Aorta (tissue), 5 donors: ENCODE measurements around the gene TBC1D9. TPM values are rescaled to one million over a fixed set of nuclear protein-coding genes. Genes with fewer than 3 reads are reported as not detected.
A peak's percentile ranks its signal among the peaks of the same experiment; 100 is the strongest.

Experiments used
- ATAC-seq: fragments of 200-7000 bp; cut with Tn5 transposase; one replicate; pipeline ENCODE4 v1.9.1; 2022; ENCODE audit warnings: moderate library complexity; ENCODE audit not compliant: low FRiP score
- DNase-seq, 2 donors: peaks; one replicate each; pipeline ENCODE4 v3.0.0-alpha.2; 2020
- H3K27ac ChIP-seq, 2 donors: one replicate each; pipeline ENCODE4 v1.5.1; 2013; ENCODE audit warnings: low read length in 2 of 2, mild to moderate bottlenecking in 2 of 2, moderate library complexity in 2 of 2, control low read depth in 1 of 2, inconsistent platforms in 1 of 2, low read depth in 1 of 2
- H3K27me3 ChIP-seq, 2 donors: one replicate each; pipeline ENCODE4 v1.6.1; 2013; ENCODE audit warnings: control low read depth in 1 of 2, low read length in 1 of 2, mild to moderate bottlenecking in 1 of 2, moderate library complexity in 1 of 2; ENCODE audit not compliant: insufficient read depth in 2 of 2, control insufficient read depth in 1 of 2
- H3K36me3 ChIP-seq, 2 donors: one replicate each; pipeline ENCODE4 v1.6.1; 2013; ENCODE audit warnings: control low read depth in 1 of 2, low read length in 1 of 2, mild to moderate bottlenecking in 1 of 2; ENCODE audit not compliant: insufficient read depth in 2 of 2, control insufficient read depth in 1 of 2
- H3K4me1 ChIP-seq, 2 donors: one replicate each; pipeline ENCODE4 v1.6.1; 2013; ENCODE audit warnings: low read length in 2 of 2, control low read depth in 1 of 2, mild to moderate bottlenecking in 1 of 2, moderate library complexity in 1 of 2; ENCODE audit not compliant: insufficient read depth in 2 of 2, control insufficient read depth in 1 of 2
- H3K4me3 ChIP-seq, 2 donors: one replicate each; pipeline ENCODE4 v1.5.1; 2013; ENCODE audit warnings: low read length in 2 of 2, control low read depth in 1 of 2, mild to moderate bottlenecking in 1 of 2
- H3K9me3 ChIP-seq: one replicate; pipeline ENCODE4 v1.6.1; 2013; ENCODE audit warnings: mild to moderate bottlenecking, low read length; ENCODE audit not compliant: control insufficient read depth
- WGBS, 2 donors: extraction: QIAGEN DNeasy Blood & Tissue Kit; methylation state at CpG; one replicate each; pipeline ENCODE4 v1.1.7; 2013; 5-methylcytosine and 5-hydroxymethylcytosine counted together
- intact Hi-C, 2 donors: fragments of 100-400 bp; cut with DNase I; formaldehyde crosslinking; loops; one replicate each; pipeline versions ENCODE4 v1.14.2 to v1.15.0; 2022
- polyA plus RNA-seq, 2 donors: library from polyadenylated mRNA; stranded (reverse); fragments of 200-250 nt; gene quantifications; one replicate each; pipeline ENCODE4 v1.2.3, GENCODE V29; 2013
- total RNA-seq, 2 donors: library from RNA; stranded (reverse); fragmentation: NEBNext Ultra II Directional; extraction: Animal tissue kit (Norgen Biotek cat#: 25700); gene quantifications; one replicate each; pipeline ENCODE4 v1.2.1, GENCODE V29; 2021
- donor health status: healthy with polysubstance abuse.
- donor health status: Bipolar disorder and iron deficiency.
- donor health status: DM: no; HTN: no; CAD: no.
- donor health status: DM: no; HTN: no; CAD: no.
- donor health status: DM: yes; HTN: yes; CAD: no.

Gene TBC1D9
- total and polyA plus RNA-seq, 4 donors, result 4.7 to 28.8 (median 13.5) TPM

DNA sequence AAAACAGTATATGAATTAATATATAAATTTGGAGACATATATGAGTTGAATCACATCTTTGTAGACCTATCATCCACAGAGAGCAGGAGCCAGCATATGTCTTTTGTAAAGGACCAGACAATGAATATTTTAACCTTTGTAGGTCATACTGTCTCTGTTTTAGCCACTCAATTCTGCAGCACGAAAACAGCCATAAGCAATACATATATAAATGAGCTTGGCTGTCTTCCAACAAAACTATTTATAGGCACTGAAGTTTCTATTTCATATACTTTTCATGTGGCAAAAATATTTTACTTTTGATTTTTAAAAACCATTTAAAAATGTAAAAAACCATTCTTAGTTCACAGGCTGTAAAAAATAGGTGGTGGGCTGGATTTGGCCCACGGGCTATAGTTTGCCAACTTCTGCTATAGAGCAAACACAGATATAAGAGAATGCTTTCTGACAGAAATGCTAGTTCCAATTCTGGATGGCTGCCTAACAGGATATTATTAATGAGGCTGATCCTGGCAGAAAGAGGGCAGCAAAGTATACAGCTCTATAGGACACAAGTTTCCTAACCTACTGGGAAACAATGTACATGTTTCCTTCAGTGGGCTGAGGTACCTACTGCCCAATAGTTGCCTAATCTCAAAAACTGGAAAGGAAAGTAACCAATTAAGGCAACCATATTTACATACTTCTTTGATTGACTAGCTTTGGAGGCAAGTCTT is 129.4 kb downstream of the TBC1D9 start:
- Histone ChIP-seq H3K27me3 (no peaks in the 10 kb centered on the region), H3K27ac (no peak overlapping the region), H3K4me3 (no peak overlapping the region), H3K36me3 (peaks cover 0 to 4% of the 10 kb centered on the region in 2 donors), H3K9me3 (no peaks in the 10 kb centered on the region), H3K4me1 (no peaks in the 10 kb centered on the region)
- DNase-seq, result no peak
- intact Hi-C loops, result no loop called here
- no peak for ATAC-seq
- WGBS, 2 donors, result 26 to 44% methylated on average over 2 of the region's 2 CpGs

DNA sequence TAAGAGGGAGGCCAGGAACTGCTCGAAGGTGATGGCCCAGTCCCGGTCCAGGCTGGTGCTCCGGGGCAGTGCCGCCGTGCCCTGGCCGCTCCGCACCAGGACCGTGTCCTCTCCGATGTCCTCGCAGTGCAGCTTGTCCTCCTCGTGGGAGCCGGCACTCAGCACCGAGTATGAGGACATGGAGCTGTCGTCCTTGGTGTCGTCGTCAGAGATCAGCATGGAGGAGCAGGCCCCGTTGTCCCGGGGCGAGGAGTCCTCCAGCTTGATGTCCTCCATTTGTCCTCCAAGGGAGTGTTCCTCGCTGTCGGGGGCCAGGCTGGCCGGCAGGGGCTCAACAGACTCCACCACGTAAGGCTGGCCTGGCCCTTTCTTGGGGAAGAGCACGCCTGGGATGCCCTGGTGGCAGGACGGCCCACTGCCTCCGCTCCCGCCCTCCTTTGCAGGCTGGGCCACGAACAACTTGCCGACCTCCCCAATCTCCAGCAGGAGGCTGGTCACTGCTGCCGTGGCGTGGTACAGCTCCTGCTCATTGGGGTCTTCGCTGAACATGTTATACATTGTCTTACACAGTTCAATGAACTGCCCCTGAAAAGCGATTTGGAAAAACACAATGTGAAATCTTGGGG is 133.7 kb downstream of the TBC1D9 start:
- H3K4me3 ChIP-seq, result no peak overlapping the region
- H3K27me3 ChIP-seq, result no peaks in the 10 kb centered on the region
- intact Hi-C loops, result no loop called here
- WGBS, 2 donors, result 89 to 91% methylated on average over 33 of the region's 33 CpGs
- no peak for DNase-seq
- no peaks in the 10 kb centered on the region for H3K4me1 ChIP-seq
- H3K27ac ChIP-seq, result no peak overlapping the region
- H3K9me3 ChIP-seq, result no peaks in the 10 kb centered on the region
- ATAC-seq, result peak; percentile 55
- peaks cover 0 to 4% of the 10 kb centered on the region in 2 donors for H3K36me3 ChIP-seq

DNA sequence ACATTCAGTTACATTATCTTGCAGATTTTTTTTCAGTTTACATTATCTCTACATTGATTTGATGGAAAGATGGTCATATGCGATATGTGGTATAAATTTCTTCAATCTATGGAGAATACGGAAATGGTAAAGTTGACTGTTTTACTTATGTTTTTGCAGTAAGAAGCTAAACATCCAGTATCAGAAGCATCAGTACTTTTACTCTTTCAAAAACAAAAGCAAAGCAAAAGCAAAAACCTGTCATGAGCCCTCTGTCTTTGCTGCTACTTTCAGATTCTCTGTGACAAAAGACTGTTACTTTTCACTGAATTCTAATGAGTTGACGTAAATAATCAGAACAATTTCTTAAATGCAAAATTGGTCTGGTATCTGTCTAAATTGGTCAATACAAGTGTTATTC is 135.0 kb downstream of the TBC1D9 start:
- no peaks in the 10 kb centered on the region for H3K4me1 ChIP-seq
- 95 to 97% methylated on average over 3 of the region's 3 CpGs for WGBS, 2 donors
- no peaks in the 10 kb centered on the region for H3K9me3 ChIP-seq
- ATAC-seq (no peak), DNase-seq (no peak)
- no peak overlapping the region for H3K4me3 ChIP-seq
- H3K36me3 ChIP-seq, result peaks cover 0 to 4% of the 10 kb centered on the region in 2 donors
- intact Hi-C loops, result no loop called here
- H3K27ac ChIP-seq, result no peak overlapping the region
- H3K27me3 ChIP-seq, result no peaks in the 10 kb centered on the region

DNA sequence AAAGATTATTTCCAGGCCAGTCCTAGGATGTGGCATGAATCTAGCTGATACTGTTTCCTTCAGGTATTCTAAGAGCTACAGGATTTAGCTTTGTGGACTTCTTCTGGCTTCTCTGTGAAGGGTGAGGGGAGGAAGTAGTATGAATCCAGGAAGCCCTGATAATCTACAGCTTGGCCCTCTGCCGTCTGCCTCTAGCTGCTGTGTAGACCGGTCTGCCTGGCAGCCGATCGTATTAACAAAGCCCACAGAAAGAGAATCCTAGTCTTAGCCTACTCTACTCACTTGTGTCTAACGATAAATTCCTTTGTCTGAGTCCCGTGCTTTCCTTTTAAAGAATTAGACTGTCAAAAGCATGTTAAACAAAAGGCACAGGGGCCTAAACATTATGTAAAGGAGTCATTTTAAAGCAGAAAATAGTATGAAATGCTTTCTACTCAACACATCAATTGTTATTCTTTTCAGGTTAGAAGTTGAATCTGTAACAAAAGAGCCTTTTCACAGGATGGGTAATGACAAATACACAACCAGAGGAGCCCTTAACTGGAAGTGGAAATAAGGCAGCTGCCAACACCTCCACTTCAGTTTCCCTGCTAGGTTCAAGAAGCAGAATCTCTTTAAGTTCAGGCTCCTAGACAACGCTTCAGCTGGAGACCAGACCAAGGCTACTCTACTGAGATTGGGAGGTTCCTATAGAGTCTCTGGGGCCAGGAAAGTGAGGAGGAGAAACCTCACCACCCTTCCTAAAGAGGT is 138.5 kb downstream of the TBC1D9 start:
- intact Hi-C loops, result no loop called here
- H3K36me3 ChIP-seq, result peaks cover 0 to 2% of the 10 kb centered on the region in 2 donors
- no peak overlapping the region for H3K4me3 ChIP-seq
- 45 to 49% methylated on average over 7 of the region's 7 CpGs for WGBS, 2 donors
- ATAC-seq (no peak), DNase-seq (no peak)
- H3K9me3 ChIP-seq, result no peaks in the 10 kb centered on the region
- H3K27me3 ChIP-seq, result no peaks in the 10 kb centered on the region
- no peak overlapping the region for H3K27ac ChIP-seq
- no peaks in the 10 kb centered on the region for H3K4me1 ChIP-seq

DNA sequence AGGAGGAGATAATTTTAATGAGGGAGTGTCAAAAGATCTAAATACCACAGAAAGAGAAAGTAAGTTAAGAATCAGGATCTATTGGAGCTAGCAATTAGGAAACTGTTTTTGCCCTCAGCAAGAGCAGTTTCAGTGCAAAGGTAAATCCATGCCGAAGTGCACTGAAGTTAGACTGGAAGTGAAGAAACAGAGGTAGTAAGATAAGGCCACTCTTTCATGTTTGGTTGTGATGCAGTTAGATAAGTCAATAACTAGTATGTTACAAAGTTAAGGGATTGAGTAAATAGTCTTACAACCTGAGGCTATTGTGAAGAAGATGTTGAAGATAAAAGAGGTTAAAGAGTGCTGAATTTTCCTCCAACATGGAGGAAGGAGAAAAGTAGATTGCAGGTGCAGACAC is 140.7 kb downstream of the TBC1D9 start:
- Histone ChIP-seq H3K27me3 (no peaks in the 10 kb centered on the region), H3K36me3 (no peaks in the 10 kb centered on the region), H3K9me3 (no peaks in the 10 kb centered on the region), H3K4me3 (no peak overlapping the region), H3K4me1 (no peaks in the 10 kb centered on the region), H3K27ac (no peak overlapping the region)
- no peak for DNase-seq
- ATAC-seq, result no peak
- 86 to 91% methylated on average over 1 of the region's 1 CpG for WGBS, 2 donors
- intact Hi-C loops, result no loop called here

DNA sequence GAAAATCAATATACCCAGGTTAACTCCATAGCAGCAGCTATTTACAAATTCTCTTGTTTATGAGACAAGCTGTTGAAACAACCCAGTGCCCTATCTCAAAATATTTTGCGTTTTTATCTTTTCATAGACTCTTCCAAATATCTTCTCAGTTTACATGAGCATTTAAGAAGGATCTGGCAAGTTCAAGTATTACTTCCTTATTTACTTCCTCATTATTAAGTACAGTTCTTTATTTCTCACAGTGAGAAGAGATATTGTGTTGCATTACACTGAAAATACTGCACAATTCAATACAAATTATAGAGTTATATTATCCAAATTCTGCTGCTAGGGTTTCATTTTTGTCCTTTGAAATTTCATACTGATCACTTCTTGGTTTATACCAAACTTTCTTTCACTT is 143.8 kb downstream of the TBC1D9 start:
- no peak for DNase-seq
- Histone ChIP-seq H3K4me3 (no peak overlapping the region), H3K4me1 (no peaks in the 10 kb centered on the region), H3K36me3 (no peaks in the 10 kb centered on the region), H3K27ac (no peak overlapping the region), H3K9me3 (no peaks in the 10 kb centered on the region), H3K27me3 (no peaks in the 10 kb centered on the region)
- ATAC-seq, result no peak
- 83 to 86% methylated on average over 1 of the region's 1 CpG for WGBS, 2 donors
- intact Hi-C loops, result no loop called here

DNA sequence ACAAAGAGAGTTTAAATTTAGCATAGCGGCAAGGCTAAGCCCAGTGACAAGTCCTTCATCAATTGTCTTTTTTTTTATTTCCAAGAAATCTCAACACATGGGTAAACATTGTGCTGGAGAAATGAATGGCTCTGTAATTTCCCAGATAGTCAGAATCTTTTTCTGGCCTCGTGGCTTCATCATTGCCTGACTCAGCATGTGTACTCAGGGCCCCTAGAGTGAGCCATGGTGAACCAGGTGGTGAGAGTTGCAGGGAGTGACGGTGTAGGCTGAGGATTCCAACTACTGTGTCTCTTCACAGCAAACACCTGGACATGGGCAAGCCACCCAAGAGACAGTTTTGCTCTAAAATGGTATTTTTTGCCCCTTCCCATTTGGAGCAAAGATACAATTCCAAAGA is 144.3 kb downstream of the TBC1D9 start:
- no peak for DNase-seq
- Histone ChIP-seq H3K4me1 (no peaks in the 10 kb centered on the region), H3K27me3 (no peaks in the 10 kb centered on the region), H3K27ac (no peak overlapping the region), H3K36me3 (no peaks in the 10 kb centered on the region), H3K9me3 (no peaks in the 10 kb centered on the region), H3K4me3 (no peak overlapping the region)
- no peak for ATAC-seq
- intact Hi-C loops, result no loop called here
- 66 to 76% methylated on average over 3 of the region's 3 CpGs for WGBS, 2 donors

DNA sequence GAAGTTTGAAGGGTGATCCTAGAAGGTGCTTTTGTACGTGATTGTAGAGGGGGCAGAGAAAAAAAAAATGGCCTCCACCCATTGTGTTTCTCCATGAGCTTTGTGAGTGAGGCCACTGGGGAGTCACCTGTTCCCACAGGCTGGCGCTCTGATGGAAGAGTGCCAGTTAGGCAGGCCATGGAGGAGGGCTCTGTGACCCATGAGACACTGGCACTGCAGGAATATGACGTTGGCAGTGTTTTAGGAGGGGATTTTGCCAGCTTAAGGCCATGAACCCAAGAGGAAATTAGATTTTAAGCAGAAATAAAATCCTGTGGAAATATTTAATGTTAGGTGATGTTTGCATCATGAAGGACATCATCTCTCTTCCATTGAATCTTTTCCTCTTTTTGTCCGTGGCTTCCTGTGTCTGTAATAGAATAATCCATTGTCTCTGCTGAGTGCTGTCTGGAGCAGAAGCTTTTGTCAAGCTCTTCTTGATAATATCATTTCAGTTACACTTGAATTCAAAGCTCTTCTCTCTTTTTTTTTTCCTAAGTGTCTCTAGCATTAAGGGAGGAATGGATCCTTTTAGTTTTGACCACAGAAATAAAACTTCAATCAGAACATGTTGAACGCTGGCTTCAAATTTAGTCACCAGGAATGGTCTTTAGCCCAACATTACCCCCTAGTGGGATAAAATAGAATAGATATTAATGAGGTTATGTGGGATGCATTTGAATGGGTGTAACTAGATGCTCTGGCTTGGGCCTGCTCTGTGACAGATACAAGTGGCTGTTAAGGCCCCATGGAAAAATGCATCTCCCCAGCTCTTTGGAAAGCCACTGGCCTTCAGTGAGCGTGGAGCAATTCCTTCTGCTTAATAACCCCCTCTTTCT is 146.4 kb downstream of the TBC1D9 start:
- intact Hi-C loops, result loop anchor here (5.0 to 10.0 kb wide), 2 partner anchors 245 to 247 kb away; no protein-coding TSS in a partner anchor
- Histone ChIP-seq H3K9me3 (no peaks in the 10 kb centered on the region), H3K27ac (no peak overlapping the region), H3K27me3 (no peaks in the 10 kb centered on the region), H3K4me3 (no peak overlapping the region), H3K36me3 (no peaks in the 10 kb centered on the region), H3K4me1 (no peaks in the 10 kb centered on the region)
- ATAC-seq (peak; percentile 59), DNase-seq (no peak)
- 20 to 28% methylated on average over 6 of the region's 6 CpGs for WGBS, 2 donors
